Right kidney (tissue), 9 donors: ENCODE measurements around the gene BAK1.

Experiments used
- DNase-seq: peaks from one replicate; pipeline ENCODE4 v3.0.0-alpha.2; 2016
- long read RNA-seq, 8 donors: transcript quantifications; one replicate each; lab custom pipeline, GENCODE V29; 2026

BAK1 gene
- long read RNA-seq, donor 1, transcript BAK1-202 (6 exons, 2,136 nt) = major isoform, 8 of 8 reads
- long read RNA-seq, donor 1, partial matches to known transcripts = 0 of 8 reads
- long read RNA-seq, donor 1, other reads (novel, unspliced or antisense) = 0 of 8 reads
- long read RNA-seq, donor 2, partial matches to known transcripts = 0 of 3 reads
- long read RNA-seq, donor 2, other reads (novel, unspliced or antisense) = 0 of 3 reads
- long read RNA-seq, donor 3, partial matches to known transcripts = 0 of 4 reads
- long read RNA-seq, donor 3, other reads (novel, unspliced or antisense) = 0 of 4 reads
- long read RNA-seq, donor 4, transcript BAK1-202 (6 exons, 2,136 nt) = major isoform, 7 of 7 reads
- long read RNA-seq, donor 4, partial matches to known transcripts = 0 of 7 reads
- long read RNA-seq, donor 4, other reads (novel, unspliced or antisense) = 0 of 7 reads
- long read RNA-seq, donor 5, transcript BAK1-202 (6 exons, 2,136 nt) = major isoform, 10 of 10 reads
- long read RNA-seq, donor 5, partial matches to known transcripts = 0 of 10 reads
- long read RNA-seq, donor 5, other reads (novel, unspliced or antisense) = 0 of 10 reads
- long read RNA-seq, donor 6, transcript BAK1-202 (6 exons, 2,136 nt) = major isoform, 12 of 12 reads
- long read RNA-seq, donor 6, partial matches to known transcripts = 0 of 12 reads
- long read RNA-seq, donor 6, other reads (novel, unspliced or antisense) = 0 of 12 reads
- long read RNA-seq, donor 7, transcript BAK1-202 (6 exons, 2,136 nt) = major isoform, 17 of 22 reads
- long read RNA-seq, donor 7, partial matches to known transcripts = 5 of 22 reads
- long read RNA-seq, donor 7, other reads (novel, unspliced or antisense) = 0 of 22 reads
- long read RNA-seq, donor 8, transcript BAK1-202 (6 exons, 2,136 nt) = major isoform, 9 of 15 reads
- long read RNA-seq, donor 8, partial matches to known transcripts = 6 of 15 reads
- long read RNA-seq, donor 8, other reads (novel, unspliced or antisense) = 0 of 15 reads

DNA sequence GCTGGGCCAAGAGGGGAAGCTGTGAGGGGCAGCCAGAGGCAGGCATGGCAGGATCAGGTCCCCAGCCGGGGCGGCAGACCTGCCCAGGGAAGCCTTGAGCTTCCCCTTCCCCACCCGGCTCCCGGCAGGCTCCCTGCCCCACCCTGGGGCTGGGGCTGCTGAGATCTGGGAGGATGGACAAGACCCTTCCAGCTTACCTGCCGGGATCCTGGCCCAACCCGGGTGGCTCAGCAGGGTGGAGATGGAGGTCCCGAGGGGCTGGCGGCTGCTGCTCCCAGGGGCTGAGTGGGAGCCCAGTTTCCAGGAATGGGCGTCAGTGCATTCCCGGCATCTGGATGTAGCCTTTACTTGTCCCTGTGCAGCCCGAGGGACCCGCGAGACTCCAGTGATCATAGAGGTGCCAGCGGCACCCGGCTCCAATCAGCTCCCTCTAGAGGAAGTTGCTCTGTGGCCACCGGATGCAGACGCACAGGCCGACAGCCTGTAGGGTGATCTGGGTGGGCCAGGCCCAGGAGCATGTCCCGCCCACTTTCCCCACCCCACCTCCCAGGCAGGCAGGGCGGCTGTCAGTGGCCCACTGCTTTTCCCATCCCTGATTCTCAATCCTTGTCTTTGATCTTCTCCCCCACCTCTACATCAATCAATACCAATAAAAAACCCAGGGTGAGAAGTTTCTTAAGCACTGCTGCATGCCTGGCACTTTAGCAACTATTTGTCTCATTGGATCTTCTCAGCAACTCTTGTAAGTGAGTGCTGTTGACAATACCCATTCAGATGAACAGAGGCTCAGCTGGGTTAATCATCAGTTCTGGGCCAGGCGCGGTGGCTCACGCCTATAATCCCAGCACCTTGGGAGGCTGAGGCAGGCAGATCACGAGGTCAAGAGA, at the start of gene BAK1:
TSS of gene BAK1 (minus strand) at position 449 of the 887 bp plus-strand sequence. CDS start 2,672 bp downstream, outside the sequence.
- DNase-seq = peak; percentile 79

DNA sequence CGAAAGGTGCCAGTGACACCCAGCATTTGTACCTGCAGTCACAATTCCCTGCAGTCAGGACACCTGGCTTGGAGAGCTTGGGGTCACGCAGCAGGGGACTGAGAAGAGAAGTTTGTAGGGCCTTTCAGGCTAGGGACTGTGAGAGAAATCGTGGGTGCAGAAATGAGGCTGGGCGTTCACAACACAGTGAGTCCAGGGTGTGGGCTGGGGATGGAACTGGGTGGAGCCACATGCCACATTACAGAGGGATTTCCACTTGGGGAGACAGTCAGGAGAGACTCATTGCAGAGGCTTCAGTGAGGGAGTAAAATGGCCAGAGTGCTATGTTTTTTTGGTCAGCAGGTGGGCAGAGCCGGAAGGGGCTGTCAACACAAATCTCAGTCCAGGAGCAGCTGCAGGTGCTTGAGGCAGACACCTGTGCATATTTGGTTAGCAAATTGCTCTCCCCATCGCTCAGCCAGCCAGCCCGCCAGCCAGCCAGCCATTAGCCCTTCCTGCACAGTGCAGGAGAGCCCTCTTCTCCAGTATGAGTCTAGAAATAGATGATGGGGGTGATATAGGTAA, 48.4 kb upstream of the BAK1 start:
- no peak for DNase-seq

DNA sequence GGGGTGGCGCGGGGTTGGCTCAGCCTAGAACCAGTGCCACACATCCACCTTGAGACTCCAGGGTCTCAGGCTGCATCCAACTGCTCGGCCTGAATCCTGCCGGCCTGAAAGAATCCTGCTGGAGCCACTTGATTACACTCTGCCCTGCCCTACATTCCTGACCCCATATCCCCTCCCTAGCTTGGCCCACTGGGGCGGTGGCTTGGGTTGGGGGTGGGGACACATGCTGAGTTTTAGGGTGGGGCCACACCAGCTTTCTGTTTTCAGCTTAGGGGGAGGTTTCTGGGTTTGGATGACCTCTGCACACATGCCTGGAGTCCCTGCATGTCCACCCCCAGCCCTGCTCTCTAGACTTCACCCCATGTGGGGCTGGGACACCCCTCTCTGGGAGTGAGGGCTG, 47.8 kb upstream of the BAK1 start:
- DNase-seq = no peak

DNA sequence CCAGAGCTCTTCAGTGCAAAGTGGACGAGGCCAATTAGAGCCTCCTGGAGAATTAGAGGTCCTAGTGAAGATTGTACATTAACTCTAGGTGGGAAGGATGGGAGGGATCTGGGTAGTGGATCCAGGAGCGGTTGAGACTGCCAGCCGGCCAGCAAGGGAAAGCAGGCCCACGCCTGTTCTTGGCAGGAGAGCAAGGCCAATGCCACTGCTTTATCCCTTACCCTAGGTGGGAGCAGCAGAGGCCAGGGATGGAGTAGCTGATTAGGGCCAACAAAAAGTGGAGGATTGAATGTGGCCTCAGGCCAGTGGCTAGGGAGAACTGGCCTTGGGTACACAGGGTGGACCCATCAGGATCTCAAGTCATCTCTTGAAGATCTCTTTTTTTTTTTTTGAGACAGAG, 44.8 kb upstream of the BAK1 start:
- DNase-seq = no peak

DNA sequence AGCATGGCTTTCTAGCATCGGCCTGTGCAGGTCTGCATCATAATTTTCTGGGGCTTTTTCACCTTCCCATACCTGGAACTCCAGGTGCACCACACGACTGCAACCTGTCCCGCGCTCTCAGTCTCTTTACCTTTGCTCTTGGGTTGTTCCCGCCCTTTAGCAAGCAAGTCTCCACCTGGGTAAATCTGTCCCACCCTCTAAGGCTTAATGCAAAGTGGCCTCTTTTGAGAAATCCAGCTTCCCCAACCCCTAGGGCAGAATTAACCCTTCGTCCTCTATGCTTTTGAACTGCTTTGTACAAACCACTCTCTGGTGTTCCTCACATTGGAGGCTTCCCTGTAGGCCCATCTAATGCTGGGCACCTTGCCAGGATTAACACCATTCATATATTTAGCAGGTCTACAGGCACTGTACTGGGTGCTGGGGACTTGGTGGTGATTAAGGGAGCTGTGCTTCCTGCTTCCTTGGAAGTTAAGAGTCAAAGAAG, 43.9 kb upstream of the BAK1 start:
- no peak for DNase-seq

DNA sequence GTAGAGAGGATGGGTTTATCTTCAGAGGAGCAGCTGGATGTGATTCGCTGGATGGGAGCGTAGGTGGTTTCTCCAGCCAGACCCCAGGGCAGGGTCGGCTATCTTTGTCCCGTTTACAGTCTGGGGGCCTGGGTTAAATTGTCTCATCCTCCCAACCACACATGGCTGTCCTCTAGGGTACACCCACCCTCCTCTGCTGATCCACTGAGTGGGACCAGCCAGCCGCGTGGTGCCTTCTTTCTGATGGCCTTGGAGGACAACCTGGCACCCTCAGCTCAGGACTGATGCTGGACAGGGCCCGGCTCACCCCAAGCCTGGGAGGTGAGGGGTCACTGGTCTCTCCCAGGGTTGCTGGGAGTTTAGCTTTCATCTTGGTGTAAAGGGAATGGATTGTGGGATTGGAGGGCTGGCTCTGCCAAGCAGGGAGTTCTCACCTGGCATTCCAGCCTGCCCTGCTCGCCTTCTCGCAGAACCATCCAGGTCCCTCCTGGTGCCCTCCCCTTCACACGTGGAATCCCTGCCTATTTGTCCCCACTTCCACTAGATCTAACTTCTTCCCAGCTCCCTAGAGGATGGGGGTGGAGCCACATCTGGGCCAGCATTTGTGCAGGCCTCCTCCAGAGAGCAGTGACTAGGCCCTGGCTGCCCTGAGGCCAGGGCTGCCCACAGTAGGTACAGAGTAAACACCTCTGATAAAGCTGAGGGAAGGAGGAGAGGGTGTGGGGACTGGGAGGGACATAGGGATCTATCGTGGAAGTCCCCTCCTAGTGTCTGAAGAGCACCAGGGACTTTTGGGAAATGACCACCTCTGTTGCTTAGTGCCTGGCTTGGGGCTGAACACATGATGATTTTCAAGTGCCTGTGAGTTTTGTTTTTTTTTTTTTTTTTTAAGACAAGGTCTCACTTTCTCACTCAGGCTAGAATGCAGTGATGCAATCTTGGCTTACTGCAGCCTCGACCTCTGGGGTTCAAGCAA, 42.7 kb upstream of the BAK1 start:
- no peak for DNase-seq

DNA sequence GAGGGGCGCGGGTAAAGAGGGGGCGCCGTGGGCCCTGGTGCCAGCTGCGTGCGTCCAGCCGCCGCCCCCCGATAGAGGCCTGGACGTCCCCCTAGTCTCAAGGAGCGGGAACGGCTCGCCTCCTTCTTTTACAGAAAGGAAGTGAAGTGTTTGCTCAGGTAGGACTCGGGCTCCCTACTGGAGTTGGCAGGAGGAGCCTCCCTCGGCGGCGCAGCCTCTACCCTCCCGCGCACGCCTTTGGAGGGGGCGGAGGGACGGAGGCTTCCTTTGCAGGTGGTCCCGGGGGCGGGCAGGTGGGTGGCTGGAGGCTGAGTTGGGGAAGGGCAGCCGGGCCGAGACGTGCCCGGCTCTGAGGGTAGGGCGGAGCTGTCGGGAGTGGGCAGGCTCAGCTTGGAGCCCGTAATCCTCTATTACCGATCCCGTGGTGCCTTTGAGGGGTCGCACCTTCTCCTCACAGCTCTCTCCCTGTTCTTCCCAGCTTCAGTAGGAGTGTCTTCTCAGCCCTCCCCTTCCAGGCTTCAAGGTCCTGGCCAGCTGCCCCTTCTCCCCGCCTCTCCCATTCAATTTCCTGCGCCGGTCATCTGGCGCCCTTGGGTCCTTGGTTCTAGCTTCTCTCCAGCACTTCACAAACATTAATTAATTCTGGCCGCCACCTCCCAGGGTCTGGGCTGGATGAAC, 41.8 kb upstream of the BAK1 start:
- DNase-seq = peak; percentile 72

DNA sequence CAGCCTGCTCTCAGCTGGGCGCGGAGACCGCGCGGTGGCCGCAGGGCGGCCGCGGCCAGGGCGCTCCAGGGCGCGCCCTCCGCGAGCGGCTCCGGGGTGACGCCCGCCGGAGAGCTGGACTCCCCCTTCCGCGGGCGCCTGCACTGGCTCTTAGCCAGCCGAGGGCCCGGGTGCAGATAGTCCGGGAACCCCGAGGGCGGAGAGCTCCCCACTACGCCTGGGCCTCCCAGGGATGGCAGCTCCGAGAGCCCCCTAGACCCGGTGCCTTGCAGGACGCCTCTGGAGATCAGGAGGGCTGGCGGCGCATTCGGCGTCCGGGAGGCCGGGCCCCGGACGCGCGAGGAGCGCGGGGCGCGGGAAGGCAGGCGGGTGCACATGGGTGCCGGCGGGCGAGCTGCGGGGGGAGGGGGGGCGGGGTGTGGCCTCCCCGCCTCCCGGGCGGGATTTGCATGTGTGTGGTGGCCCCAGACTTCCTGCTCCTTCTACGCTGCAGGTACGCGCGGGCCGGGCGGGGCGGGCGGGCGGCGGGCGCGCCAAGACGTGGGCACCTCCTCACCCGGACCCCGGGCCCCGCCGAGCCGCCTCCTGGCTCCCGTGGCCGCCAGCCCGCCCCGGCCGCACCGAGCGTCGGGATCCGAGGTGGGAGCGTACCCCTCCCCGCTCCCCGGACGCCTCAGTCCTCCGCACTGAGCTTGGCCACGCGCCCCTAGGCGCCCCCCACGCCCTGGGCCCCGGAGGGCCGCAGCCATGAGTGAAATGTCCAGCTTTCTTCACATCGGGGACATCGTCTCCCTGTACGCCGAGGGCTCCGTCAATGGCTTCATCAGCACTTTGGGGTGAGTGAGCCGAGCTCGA, 41.0 kb upstream of the BAK1 start, which contains the start of gene ITPR3:
TSS of gene ITPR3 (plus strand) at position 467 of the 855 bp plus-strand sequence. CDS start at position 748, 281 bp downstream.
- peak; percentile 86 for DNase-seq

DNA sequence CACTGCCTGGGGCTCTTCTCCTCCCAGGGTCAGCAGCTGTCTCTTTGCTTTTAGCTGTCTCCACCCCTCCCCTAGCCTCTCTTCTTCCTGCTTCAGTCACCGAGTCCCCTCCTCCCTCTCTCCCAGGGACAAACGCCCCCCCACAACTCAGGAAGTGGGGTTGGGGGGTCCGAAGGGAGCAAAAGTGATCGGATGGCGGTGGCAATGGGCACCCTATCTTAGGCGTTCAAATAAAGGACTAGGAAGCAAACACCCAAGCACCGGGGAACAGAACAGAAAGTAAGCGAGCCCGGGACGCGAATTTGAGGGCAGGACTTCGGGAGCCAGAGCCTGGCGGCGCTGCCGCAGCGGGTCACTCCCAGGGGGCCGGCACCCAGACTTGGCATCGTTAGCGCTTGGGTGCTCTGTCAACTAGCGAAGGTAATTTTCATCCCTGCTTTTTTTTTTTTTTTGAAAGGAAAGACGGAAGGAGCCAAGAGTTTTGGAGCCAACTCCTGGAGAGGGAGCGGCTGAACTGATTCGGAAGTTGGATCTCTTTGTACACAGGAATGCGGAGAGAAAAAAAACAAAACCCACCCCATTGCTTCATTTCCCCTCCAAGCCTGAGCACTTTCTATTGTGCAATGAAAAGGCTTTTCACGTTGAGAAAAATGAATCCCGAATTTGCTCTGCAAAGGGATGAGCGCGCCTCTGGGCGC, 40.2 kb upstream of the BAK1 start:
- DNase-seq = peak; percentile 74

DNA sequence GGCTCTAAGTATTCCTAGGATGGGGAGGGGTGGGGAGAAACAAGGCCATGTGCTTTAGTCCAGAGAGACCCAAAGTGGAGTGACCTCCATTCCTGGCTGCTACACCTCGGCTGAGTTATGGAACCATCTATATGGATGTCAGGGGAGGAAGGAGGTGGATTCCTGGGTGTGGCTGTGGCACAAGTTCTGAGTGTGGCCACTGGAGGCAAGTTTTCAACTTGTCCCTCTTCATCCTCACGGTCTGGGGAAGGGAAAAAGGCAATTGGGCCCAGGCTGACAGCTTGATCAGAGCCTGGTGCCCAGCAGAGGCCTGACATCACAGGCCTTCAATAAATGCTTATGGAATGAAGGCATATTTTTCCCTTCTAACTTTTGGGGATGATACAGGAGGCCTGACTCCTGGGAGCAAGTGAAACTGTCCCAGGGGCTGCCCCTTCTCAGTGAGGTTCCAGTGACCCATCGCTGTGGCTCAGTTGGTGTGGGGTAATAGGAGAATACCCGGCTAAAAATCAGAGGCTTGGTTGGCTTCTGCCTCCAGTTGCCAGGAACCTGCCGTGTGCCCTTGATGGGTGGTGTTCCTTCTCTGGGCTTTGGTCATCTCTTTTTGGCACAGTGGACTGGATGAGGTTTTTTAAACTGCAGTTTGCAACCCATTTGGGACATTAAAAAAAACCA, 39.2 kb upstream of the BAK1 start:
- no peak for DNase-seq

DNA sequence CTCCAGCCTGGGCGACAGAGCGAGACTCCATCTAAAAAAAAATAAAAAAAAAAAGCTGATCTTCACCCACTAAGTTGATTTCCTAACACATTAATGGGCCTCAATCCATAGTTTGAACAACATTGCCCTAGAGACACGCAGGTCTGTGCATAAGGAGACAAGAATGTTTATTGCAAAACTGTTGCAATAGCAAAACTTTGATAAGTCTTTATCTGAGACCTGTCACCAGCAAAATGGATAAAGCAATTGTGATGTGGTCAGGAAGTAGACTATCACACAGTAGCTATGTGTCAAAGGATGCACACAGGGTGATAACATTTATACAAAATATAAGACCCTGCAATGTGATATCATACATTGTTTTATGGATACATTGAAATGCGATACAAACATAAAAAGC, 36.8 kb upstream of the BAK1 start:
- DNase-seq = no peak

DNA sequence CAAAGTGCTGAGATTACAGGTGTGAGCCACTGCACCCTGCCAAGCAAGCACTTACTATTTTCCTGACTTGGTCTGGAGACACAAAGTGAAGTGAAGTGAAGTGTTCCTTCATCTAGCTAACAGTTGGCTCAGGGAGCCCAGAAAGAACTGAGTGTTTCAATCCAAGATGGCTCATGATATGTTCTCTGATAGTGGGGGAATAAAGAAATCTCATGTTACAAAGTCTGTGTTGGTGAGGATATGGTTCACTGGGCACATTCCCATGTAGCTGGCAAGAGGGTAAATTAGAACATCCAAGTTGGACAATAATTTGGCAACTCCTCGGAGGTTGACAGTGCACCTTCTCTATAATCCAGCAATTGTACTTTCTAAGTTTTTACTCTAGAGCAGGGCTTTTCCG, 36.0 kb upstream of the BAK1 start:
- DNase-seq = no peak

DNA sequence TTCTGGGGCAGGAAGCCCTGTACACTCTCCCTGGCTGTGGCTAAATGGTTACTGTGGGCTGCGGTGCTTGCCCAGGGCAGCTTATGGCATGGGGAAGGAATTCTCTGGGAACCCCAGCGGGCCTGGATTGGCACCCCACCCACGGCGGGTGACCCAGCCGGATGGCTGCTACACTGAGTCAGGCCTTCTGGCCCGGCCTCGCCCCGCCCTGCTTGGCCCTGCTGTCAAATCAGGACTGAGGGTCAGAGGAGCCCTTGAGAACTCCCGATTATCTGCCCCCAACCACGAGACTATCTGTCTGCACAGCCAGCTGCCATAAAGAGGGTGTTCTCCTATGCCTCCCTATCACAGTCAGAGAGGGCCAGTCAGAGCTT, 33.7 kb upstream of the BAK1 start:
- DNase-seq = no peak

DNA sequence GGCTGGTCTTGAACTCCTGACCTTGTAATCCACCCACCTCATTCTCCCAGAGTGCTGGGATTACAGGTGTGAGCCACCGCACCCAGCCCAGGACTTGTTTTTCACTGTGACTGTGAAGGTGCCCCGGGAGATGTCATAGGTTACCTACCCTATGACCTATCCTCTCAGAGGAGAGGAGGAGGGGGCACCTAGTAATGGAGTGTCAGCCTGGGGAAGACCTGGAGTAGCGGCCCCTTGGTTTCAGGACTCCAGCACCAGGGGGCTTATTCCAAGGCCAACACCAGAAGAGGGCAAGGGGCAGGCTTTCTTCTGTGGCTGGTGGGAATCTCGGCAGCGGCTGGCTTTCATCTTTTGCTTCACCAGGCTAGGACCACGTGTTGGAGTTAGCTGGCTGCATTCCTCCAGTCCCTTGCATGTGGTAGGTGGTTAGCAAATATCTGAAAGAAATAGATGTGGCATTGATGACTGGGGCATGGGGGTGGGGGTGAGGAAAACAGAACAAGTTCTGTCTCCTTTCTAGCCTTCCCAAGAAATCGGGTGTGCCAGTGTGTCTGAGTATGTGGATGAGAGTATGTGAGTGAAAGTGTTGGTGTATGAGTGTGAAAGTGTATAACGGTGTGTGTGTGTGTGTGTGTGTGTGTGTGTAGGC, 33.2 kb upstream of the BAK1 start:
- no peak for DNase-seq

DNA sequence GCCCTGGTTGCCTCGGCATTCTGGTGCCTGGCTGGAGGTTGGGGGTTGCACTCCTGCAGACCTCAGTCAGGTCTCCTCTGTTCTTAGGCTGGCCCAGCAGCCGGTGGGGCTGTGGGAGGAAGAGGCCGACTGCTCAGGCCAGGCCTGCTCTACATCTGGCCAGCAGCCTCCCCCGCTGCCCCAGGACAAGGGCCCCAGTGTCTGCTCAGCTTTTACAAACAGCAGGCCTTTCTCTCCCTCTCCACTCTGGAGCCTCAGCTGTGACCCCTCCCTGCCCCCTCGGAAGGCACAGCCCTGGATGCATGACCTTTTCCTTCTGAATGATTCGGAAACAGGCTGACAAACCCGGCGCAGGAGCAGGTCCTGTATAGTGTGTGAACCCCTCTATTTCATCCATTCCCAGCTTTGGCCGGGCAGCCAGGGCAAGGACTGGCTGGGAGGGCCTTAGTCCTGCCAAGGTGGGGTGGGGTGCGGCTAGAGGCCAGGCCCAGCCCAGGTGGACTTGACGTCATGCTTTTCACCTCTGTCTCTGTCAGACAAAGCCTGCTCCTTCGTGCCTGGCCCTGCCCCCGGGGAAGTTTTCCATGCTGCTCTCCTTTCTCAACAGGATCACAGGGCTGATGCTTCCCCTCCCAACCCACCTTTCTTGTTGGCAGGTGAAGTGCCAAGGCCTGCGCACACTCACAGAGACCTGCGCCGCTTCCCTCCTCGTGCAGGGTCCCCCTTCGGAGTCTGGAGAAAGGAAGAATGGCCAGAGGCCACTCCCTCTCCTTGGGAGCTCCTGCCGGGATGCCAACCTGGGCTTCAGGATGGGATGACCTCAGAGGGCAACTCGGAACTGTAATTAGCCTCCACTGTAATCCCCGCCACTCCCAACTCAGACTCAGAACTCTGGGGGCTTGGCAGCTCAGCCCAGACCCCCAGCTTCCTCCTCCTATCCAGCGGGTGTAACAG, 31.0 kb upstream of the BAK1 start:
- DNase-seq = peak; percentile 48

DNA sequence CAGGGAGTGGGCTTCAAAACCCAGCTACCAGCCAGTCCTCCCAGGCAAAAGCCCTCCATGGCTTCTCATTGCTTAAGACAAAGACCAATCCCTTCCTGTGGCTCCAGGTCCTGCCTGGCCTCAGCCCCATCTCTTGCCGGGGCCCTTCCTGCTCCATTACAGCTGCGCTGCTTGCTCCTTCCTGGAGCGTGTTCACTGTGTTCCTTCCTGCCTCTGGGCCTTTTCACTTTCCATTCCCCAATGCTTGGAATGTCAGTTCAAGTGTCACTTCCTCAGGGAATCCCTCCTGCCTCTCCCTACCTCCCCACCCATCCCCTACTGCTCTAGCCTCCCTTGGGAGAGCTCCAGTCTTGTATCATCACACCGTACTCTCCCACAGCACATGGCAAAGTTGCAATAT, 30.0 kb upstream of the BAK1 start:
- DNase-seq = no peak
